Measurements from ENCODE around the gene MITF. TPM values are rescaled to one million over a fixed set of nuclear protein-coding genes. Genes with fewer than 3 reads are reported as not detected.
A peak's percentile ranks its signal among the peaks of the same experiment; 100 is the strongest.
"Not testable (repeated sequence)": the region's sequence is repeated elsewhere in the genome, so short reads cannot be mapped to it uniquely, and the experiment has no call there.

MITF gene
- total RNA-seq, 1 donor from 2014 or later, result 3.0 TPM

- not testable (repeated sequence) for DNase-seq (ENCODE audit: low read depth in 2 of 2)
Observed at GRCh38 chr3:69909859-69910258, 170.6 kb downstream of the MITF start.

DNA sequence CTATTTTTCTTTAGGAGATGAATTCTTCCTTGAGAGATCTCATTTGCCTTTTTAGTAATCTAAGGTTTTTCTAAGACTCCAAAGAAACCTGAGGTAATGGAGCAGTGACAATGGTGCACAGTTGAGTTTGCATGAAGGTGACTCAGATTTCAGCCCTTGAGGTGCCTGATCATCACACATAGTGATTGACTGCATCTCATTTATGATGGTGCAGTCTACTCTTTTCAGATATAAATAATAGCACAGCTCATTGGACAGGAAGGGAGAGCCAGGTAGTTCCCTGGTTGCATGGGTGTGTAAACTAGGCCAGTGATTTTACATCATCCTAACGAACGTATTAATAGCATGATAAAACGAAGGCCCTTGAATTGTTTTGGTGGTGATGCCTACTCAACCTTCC, 174.2 kb downstream of the MITF start:
- DNase-seq (ENCODE audit: low read depth in 2 of 2), result no peak

- DNase-seq (ENCODE audit: low read depth in 2 of 2), result no peak
Observed at GRCh38 chr3:69914395-69914794, 175.1 kb downstream of the MITF start.

DNA sequence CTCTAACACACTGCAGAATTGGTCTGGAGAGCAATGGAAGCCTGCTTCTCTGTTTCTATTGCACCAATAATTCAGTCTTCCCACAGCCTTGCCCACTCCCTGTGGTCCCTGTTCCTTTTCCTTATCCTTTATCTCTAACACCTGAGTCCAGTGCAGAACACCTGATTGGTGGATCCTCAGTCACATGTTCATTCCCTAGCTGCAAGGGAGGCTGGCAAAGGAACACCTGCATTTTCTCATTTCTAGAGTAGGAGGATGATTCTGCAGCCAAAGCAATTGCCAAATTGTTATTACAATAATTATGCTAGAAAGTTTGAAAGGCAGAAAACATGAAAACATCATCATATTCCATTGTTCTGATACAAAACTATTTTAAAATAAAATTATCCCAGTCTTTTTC, 176.5 kb downstream of the MITF start:
- no peak for DNase-seq (ENCODE audit: low read depth in 2 of 2)

DNA sequence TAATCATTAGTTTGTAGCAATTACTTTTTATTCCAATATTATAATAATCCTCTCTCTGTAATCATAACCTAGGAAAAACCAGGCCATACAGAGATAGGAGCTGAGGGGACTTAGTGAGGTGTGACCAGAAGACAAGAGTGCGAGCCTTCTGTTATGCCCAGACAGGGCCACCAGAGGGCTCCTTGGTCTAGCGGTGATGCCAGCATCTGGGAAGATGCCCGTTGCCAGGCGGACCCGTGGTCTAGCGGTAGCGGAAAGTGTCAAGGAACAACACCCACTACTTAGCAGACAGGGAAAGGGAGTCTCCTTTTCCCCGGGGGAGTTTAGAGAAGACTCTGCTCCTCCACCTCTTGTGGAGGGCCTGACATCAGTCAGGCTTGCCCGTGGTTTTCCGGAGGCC, 180.7 kb downstream of the MITF start:
- DNase-seq (ENCODE audit: low read depth in 2 of 2), result not testable (repeated sequence)

DNA sequence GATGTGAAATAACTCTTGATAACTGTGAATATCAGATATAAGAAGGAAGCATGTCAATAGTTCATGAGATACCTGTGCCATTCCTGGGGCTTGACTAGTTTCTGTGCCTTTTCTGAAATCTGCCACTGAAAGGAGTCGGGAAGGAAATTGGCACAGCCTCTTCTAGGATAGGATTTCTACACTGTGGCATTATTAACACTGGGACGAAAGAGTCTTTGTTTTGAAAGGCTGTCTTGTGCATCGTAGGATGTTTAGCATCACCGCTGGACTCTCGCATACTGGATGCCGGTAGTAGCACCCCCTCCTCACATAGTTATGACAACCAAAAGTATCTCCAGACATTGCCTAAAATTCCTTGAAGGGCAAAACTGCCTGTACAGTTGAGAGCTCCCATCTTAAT, 182.4 kb downstream of the MITF start:
- no peak for DNase-seq (ENCODE audit: low read depth in 2 of 2)

GRCh38 chr3:69922521-69923000, 183.3 kb downstream of the MITF start:
- no peak for DNase-seq (ENCODE audit: low read depth in 2 of 2)

GRCh38 chr3:69925506-69925905, 186.2 kb downstream of the MITF start:
- no peak for DNase-seq (ENCODE audit: low read depth in 2 of 2)

DNA sequence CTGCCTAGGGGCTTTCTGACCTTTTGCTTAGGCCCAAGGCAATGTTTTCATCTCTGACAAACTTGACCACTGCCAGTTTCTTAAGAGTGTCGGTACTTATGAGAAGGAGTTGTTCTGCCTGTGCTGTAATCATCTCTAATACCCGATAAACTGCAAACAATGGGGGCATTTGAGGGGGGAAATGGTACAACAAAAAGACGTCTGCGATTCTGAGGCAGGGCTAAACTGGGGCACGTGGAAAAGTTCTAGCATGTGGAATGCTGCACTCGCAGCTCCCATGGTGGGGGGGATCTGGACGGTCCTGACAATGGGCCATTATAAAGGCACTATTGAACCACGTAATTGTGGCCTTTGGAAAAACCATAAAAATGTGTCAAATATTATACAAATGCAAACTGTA, 187.1 kb downstream of the MITF start:
- DNase-seq (ENCODE audit: low read depth in 2 of 2), result no peak

DNA sequence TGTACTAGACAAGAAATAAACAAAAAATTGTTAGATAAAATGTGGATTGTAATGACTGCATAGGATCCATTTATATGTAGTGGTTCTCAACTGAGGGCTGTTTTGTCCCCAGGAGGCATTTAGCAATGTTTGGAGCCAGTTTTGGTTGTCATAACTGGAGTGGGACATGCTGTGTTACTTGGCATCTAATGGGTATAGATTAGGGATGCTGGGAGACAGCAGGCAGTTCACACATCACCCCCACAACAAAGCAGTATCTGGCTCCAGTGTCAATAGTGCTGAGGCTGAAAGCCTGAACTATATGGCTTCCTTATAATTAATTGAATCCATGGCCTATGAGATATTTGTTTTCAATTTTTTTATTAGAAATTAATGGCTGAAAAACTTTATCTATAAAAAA, 188.3 kb downstream of the MITF start:
- no peak for DNase-seq (ENCODE audit: low read depth in 2 of 2)

- no peak for DNase-seq (ENCODE audit: low read depth in 2 of 2)
Observed at GRCh38 chr3:69929019-69929418, 189.8 kb downstream of the MITF start.

DNA sequence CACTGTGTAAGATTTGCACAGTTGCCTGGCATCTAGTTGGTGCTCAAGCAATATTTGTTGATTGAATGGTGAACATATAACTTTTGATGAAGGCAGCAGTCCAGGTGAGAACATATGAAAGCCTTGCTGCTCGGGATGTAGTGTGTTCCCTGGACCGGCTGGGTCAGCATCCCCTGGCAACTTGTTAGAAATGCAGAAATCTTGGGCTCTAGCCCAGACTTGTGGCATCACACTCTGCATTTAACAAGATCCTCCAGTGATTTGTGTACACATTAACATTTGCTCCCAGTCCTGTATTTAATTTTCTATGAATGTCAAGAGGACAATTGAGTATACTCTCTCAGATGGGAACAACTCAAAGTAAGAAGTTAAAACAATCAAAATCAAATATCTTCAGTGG, 191.3 kb downstream of the MITF start:
- no peak for DNase-seq (ENCODE audit: low read depth in 2 of 2)

DNA sequence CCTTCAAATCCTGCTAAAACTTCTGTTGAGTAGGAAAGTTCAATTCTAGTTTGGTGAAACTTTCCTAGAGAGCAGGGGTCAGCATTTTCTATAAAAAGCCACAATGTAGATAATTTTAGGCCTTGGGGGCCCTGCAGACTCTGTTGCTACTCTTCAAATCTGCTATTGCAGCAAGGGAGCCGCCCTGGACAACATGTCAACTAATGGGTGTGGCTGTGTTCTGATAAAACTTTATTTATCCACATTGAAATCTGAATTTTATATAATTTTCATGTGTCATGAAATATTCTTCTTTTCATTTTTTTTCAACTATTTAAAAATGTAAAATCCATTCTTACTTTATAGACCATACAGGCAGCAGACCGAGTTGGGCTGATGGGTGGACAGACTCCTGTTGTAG, 192.8 kb downstream of the MITF start:
- DNase-seq (ENCODE audit: low read depth in 2 of 2), result no peak

GRCh38 chr3:69932501-69932900, 193.2 kb downstream of the MITF start:
- DNase-seq (ENCODE audit: low read depth in 2 of 2), result no peak

DNA sequence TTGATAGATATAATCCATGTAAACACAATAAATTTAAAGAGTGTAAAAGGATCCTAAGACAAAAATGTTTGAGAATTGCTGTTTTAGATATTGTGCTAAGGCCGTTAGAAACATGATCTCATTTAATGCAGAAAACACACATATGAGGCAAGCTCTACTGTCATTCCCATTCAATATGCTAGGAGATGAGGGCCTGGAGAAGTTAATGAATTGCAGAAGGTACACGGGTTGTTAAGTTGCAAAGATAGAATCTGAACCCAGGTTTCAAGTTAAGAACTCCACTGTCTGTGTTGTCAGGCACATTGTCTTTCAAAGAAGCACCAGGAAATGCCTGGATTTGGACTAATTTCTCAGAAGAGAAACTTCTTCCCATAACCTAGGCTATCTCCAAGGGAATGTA, 195.1 kb downstream of the MITF start:
- no peak for DNase-seq (ENCODE audit: low read depth in 2 of 2)

DNA sequence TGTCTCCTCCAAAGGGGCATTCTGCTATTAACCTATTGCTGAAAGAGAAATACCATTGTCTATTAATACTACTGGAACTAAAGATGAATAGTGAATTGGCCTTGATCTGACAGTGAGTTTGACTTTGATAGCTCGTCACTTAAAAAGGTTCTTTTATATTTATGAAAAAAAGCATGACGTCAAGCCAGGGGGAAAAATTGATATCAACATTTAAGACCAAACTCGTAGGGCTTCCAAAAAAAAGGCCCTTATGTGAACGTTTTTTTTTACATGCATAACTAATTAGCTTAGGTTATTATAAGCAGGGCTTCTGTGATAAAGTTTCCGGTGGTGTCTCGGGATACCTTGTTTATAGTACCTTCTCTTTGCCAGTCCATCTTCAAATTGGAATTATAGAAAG, 197.0 kb downstream of the MITF start:
- DNase-seq (ENCODE audit: low read depth in 2 of 2), result no peak

- DNase-seq (ENCODE audit: low read depth in 2 of 2), result no peak
Observed at GRCh38 chr3:69938061-69938460, 198.8 kb downstream of the MITF start.

GRCh38 chr3:69938931-69939330, 199.7 kb downstream of the MITF start:
- no peak for DNase-seq (ENCODE audit: low read depth in 2 of 2)

GRCh38 chr3:69941037-69941436, 201.8 kb downstream of the MITF start:
- DNase-seq (ENCODE audit: low read depth in 2 of 2), result no peak

- DNase-seq (ENCODE audit: low read depth in 2 of 2), result no peak
Observed at GRCh38 chr3:69941439-69942176, 202.3 kb downstream of the MITF start.

DNA sequence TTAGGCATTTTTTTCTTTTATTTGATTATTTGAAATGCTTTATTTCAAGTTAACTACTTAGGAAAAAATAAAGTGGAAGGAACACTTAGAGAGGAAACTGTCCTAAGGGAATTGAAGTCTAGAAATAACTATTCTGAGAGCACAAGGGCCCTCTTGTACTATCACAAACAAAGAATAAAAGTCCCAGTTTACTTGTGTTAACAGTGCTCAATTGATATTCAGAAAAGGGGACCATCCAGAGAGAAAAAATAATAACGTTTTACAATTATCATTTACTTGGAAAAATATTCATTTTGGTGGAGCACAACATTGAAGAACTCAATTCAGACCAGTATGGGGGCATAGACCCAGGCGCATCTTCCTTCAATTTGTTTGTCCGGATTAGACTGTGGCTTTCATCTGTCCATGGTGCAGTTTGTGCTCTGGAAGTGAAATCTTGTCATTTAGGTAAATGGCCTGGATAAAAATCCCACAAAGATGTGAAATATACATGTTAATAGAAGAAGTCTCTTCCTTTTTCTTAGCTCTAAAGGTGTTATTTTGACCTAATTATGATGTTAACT, 205.7 kb downstream of the MITF start:
- DNase-seq (ENCODE audit: low read depth in 2 of 2), result no peak

DNA sequence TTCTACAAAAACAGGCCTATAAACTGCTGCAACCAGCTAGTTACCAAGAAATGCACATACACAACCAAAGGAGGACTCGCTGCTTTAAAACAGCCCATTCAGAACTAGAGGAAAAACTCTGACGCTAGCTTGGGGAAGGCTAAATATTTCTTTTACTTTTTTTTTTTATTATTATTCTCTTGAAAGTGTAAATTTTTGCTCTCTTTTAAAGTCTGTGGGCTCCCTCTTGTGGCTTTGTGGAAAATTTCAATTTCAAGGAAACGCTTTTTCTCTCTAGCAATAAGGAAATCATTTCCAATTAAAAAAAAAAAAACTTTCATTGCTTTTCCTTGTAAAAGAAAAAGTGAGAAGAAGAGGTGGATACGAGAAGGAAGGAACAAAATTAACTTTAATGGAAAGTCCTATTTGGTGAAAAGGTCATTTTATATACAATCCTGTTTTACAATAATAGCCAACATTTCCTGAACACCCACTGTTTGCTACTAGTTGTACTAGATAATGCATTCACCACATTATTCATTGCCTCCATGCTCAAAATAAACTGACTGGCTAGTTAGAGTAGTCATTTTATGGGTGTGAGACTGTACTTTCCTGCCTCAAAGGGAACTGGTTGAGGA, 209.1 kb downstream of the MITF start:
- peak; percentile 29 to 49 for DNase-seq (ENCODE audit: low read depth in 2 of 2)

DNA sequence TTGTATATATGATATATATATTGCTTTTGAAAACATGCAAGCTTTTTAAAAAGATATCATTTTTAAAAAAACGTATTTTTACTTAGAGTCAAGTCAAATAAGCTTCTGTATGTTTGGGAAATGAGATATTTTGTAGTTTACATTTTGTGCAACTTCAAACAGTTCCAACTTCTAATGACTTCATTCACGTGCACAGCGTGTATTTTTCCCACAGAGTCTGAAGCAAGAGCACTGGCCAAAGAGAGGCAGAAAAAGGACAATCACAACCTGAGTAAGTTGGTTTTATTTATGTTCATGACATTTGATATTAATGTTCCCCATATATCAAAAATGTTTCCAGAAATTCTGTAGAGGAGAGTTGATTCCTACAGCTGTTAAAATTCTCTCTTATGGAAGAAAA, 212.4 kb downstream of the MITF start:
- no peak for DNase-seq (ENCODE audit: low read depth in 2 of 2)
